Measurements from ENCODE around the gene XK.

Gene XK

DNA sequence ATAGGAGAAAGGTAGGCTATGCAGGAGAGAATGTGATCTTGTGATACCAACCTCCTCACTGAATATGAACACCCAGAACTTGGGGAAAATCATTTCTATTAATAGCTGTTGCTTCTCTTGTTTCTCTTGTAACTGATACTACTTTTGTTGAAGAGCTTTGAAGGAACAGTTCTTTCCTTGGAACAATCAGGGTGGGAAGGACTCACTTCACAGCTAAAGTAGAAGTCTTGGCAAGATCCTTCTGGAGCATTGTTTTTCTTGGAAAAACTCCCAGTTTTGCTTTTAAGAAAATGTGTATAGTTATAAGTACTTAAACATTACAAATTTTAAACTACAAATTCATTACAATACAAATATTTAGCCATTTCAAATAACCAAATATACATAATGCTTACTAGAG, 19.1 kb upstream of the XK start:
- DNase-seq (ENCODE audit: low read depth) = no peak
- TF ChIP-seq, protein P1, sequence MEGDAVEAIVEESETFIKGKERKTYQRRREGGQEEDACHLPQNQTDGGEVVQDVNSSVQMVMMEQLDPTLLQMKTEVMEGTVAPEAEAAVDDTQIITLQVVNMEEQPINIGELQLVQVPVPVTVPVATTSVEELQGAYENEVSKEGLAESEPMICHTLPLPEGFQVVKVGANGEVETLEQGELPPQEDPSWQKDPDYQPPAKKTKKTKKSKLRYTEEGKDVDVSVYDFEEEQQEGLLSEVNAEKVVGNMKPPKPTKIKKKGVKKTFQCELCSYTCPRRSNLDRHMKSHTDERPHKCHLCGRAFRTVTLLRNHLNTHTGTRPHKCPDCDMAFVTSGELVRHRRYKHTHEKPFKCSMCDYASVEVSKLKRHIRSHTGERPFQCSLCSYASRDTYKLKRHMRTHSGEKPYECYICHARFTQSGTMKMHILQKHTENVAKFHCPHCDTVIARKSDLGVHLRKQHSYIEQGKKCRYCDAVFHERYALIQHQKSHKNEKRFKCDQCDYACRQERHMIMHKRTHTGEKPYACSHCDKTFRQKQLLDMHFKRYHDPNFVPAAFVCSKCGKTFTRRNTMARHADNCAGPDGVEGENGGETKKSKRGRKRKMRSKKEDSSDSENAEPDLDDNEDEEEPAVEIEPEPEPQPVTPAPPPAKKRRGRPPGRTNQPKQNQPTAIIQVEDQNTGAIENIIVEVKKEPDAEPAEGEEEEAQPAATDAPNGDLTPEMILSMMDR (IDR thresholded peaks at IDR 0.05; ENCODE audit: insufficient read depth, low read depth, low read length, missing control alignments) = no peak

DNA sequence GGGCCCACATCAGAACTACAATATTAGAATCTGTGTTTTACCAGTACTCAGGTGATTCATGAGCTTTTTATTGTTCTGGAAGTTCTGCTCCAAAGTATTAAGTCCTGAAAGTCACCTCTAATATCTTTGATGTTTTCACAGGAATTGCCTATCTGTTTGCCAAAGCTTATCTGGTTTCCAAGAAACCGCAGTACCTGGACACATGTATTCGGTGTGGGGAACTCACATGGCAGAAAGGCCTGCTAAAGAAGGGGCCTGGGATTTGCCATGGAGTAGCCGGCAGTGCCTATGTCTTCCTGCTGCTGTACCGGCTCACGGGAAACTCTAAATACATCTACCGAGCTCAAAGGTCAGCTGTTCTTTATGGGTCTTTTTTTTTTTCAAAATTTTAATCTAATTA, 18.4 kb upstream of the XK start:
- H3K4me3 ChIP-seq (ENCODE audit: low read depth, low read length) = no peak overlapping the region
- no peak for DNase-seq (ENCODE audit: low read depth)
- TF ChIP-seq, protein P1 (IDR thresholded peaks at IDR 0.05; ENCODE audit: insufficient read depth, low read depth, low read length, missing control alignments) = no peak

More for the DNA sequence above, 19.1 kb upstream of the XK start:
- H3K4me3 ChIP-seq (ENCODE audit: low read depth, low read length) = no peak overlapping the region

DNA sequence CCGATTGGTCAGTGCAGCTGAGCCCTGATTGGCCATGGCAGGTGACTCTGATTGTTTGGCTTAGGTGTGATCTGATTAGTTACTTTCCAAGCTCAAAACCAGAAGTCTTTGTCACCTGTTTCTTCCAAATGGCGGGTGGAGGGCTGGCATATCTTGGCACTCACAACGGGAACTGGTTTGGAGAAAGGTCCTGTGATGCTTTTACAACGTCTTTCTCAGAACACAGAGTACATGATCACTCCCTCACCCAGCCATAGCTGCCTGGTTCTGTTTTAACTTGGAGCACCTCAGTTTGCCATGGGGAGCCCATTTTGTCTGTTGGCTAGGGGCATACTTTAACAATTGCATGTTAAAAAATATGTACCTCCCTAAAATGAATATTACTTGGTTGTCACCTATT, 13.0 kb upstream of the XK start:
- H3K4me3 ChIP-seq (ENCODE audit: low read depth, low read length) = no peak overlapping the region
- no peak for DNase-seq (ENCODE audit: low read depth)
- TF ChIP-seq, protein P1 (IDR thresholded peaks at IDR 0.05; ENCODE audit: insufficient read depth, low read depth, low read length, missing control alignments) = no peak

GRCh38 chrX:37676811-37677210, 8.8 kb upstream of the XK start:
- no peak overlapping the region for H3K4me3 ChIP-seq (ENCODE audit: low read depth, low read length)
- TF ChIP-seq, protein P1 (IDR thresholded peaks at IDR 0.05; ENCODE audit: insufficient read depth, low read depth, low read length, missing control alignments) = no peak
- no peak for DNase-seq (ENCODE audit: low read depth)

DNA sequence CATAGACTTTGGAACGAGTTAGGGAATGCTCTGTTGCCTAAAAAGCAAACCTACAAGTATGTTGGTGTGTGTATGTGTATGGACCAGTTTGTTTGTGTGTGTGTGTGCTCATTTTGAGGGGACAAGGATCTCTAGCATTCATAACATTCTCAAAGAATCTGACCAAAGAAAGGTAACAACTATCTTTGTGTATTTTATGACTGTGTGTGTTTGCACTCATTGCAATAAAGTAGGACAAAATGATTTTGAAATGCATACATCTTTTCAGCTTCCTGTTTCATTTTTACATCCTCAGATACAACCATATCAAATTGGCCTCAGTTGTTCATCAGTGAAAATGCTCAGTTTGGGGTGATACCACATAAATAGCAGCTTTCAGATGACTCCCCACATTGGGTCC, 8.3 kb upstream of the XK start:
- TF ChIP-seq, protein P1 (IDR thresholded peaks at IDR 0.05; ENCODE audit: insufficient read depth, low read depth, low read length, missing control alignments) = no peak
- no peak overlapping the region for H3K4me3 ChIP-seq (ENCODE audit: low read depth, low read length)
- no peak for DNase-seq (ENCODE audit: low read depth)

GRCh38 chrX:37677765-37678164, 7.8 kb upstream of the XK start:
- DNase-seq (ENCODE audit: low read depth) = peak; percentile 13
- TF ChIP-seq, protein P1 (IDR thresholded peaks at IDR 0.05; ENCODE audit: insufficient read depth, low read depth, low read length, missing control alignments) = no peak
- no peak overlapping the region for H3K4me3 ChIP-seq (ENCODE audit: low read depth, low read length)

DNA sequence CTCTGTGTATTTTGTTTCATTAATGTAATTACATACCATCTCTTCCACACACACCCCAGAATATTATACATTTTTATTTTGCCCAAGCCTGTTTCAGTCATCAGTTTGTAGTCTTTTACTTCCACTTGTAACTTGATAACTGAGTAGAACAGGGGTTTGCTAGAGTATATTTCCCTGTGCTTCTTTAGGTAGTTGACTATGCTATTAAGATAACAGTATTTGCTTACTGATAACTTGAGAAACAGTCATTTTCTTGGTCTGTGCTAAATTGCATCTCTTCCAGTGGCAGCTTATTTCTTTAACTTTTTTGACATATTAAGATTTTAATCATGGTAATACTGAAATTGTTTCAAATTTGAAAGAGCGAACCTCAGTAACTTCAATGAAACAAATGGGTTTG, 7.0 kb upstream of the XK start:
- TF ChIP-seq, protein P1 (IDR thresholded peaks at IDR 0.05; ENCODE audit: insufficient read depth, low read depth, low read length, missing control alignments) = no peak
- H3K4me3 ChIP-seq (ENCODE audit: low read depth, low read length) = no peak overlapping the region
- no peak for DNase-seq (ENCODE audit: low read depth)
